HCT116 (cell line): ENCODE measurements around the gene COBL. TPM values are rescaled to one million over a fixed set of nuclear protein-coding genes. Genes with fewer than 3 reads are reported as not detected.

Experiments used
- ATAC-seq: fragments of 200-7000 bp; cut with Tn5 transposase; 2 replicates; pipeline ENCODE4 v1.9.1; 2020; ENCODE audit warnings: mild to moderate bottlenecking, moderate library complexity
- BruUV-seq: library from RNA; stranded (reverse); fragments of 400-500 nt; replicated peaks from 2 replicates; lab custom pipeline; 2021; lab: Mats Ljungman, UMichigan
- CTCF ChIA-PET: fragments of 300-600 bp; sonication (Branson Sonifier 250); formaldehyde crosslinking; loops from one replicate; lab custom pipeline; 2021; ENCODE audit warnings: antibody characterized with exemption; lab: Charles Lee
- POLR2A ChIA-PET: fragments of 300-600, 350-600 bp; sonication (Branson Sonifier 250); formaldehyde crosslinking; loops from one replicate; lab custom pipeline; 2021; ENCODE audit warnings: antibody characterized with exemption; lab: Charles Lee
- RAD21 ChIA-PET, 2 experiments: fragments of 300-600 bp; sonication (Branson Sonifier 250); formaldehyde crosslinking; loops; one replicate each; lab custom pipeline; 2023; ENCODE audit warnings: low total read pairs in 2 of 2; ENCODE audit not compliant: uncharacterized antibody in 2 of 2, unreplicated experiment in 2 of 2, low non-redundant PET in 1 of 2; lab: Charles Lee
- DNase-seq: peaks from one replicate; pipeline ENCODE4 v3.0.0-alpha.2; 2010; ENCODE audit warnings: low read depth, low spot score
- H2AFZ ChIP-seq: fragments of 200-600 bp; shearing (Covaris generic), sonication (generic); 2 replicates; pipeline ENCODE4 v1.6.1; 2017; ENCODE audit warnings: low read depth, mixed run types, mixed read lengths, antibody characterized with exemption, low read length; ENCODE audit not compliant: poor library complexity, severe bottlenecking
- H3K27ac ChIP-seq: 2 replicates; pipeline ENCODE4 v1.5.1; 2012; ENCODE audit warnings: low read depth, low read length
- H3K27me3 ChIP-seq: fragments of 200-600 bp; sonication (generic); 2 replicates; pipeline ENCODE4 v1.6.1; 2016; ENCODE audit warnings: mixed run types, low read length, mixed read lengths; ENCODE audit not compliant: insufficient read depth
- H3K36me3 ChIP-seq, 2 experiments: fragments of 200-500 bp in 1 of 2; fragments of 200-600 bp in 1 of 2; sonication (Bioruptor generic) in 1 of 2; sonication (generic) in 1 of 2; 2 replicates each; pipeline versions ENCODE4 v1.5.1 to v1.6.1; 2014 to 2016; ENCODE audit warnings: low read length in 2 of 2, inconsistent platforms in 1 of 2, mixed read lengths in 1 of 2, mixed run types in 1 of 2; ENCODE audit not compliant: insufficient read depth in 2 of 2, control insufficient read depth in 1 of 2
- H3K4me1 ChIP-seq, 2 experiments: fragments of 200-600 bp in 1 of 2; sonication (generic) in 1 of 2; 2 replicates each; pipeline versions ENCODE4 v1.5.1 to v1.6.1; 2012 to 2017; ENCODE audit warnings: low read length in 2 of 2, inconsistent platforms in 1 of 2, mild to moderate bottlenecking in 1 of 2, mixed read lengths in 1 of 2, mixed run types in 1 of 2, moderate library complexity in 1 of 2; ENCODE audit not compliant: insufficient read depth in 2 of 2, control insufficient read depth in 1 of 2
- H3K4me2 ChIP-seq: fragments of 200-600 bp; sonication (generic); 2 replicates; pipeline ENCODE4 v1.6.1; 2017; ENCODE audit warnings: mixed run types, low read length, mixed read lengths
- H3K4me3 ChIP-seq, 2 experiments: fragments of 200-600 bp in 1 of 2; sonication (generic) in 1 of 2; replicated peaks in 1 of 2; 2 replicates each; pipeline ENCODE4 v1.5.1; 2011 to 2016; ENCODE audit warnings: low read length in 2 of 2, control low read depth in 1 of 2, low read depth in 1 of 2, mild to moderate bottlenecking in 1 of 2, mixed read lengths in 1 of 2, mixed run types in 1 of 2
- H3K79me2 ChIP-seq: fragments of 200-600 bp; sonication (generic); 2 replicates; pipeline ENCODE4 v1.6.1; 2017; ENCODE audit warnings: mild to moderate bottlenecking, mixed run types, low read length, moderate library complexity, mixed read lengths; ENCODE audit not compliant: insufficient read depth
- H3K9ac ChIP-seq: fragments of 200-600 bp; sonication (generic); 2 replicates; pipeline ENCODE4 v1.6.1; 2016; ENCODE audit warnings: low read length, mixed read lengths
- H3K9me2 ChIP-seq: fragments of 200-600 bp; sonication (generic), shearing (Covaris generic); 2 replicates; pipeline ENCODE4 v1.6.1; 2017; ENCODE audit warnings: mixed run types, mild to moderate bottlenecking, moderate library complexity; ENCODE audit not compliant: insufficient read depth
- H3K9me3 ChIP-seq, 2 experiments: fragments of 200-500 bp in 1 of 2; fragments of 200-600 bp in 1 of 2; sonication (Bioruptor generic) in 1 of 2; sonication (generic) in 1 of 2; 2 replicates each; pipeline ENCODE4 v1.6.1; 2014 to 2017; ENCODE audit warnings: low read length in 2 of 2, mixed read lengths in 2 of 2, inconsistent platforms in 1 of 2, low read depth in 1 of 2, mild to moderate bottlenecking in 1 of 2, mixed run types in 1 of 2, moderate library complexity in 1 of 2; ENCODE audit not compliant: control insufficient read depth in 1 of 2, insufficient read depth in 1 of 2
- H4K20me1 ChIP-seq: fragments of 200-600 bp; sonication (generic), shearing (Covaris generic); 2 replicates; pipeline ENCODE4 v1.6.1; 2017; ENCODE audit warnings: mixed run types, mild to moderate bottlenecking, moderate library complexity; ENCODE audit not compliant: insufficient read depth
- CBX3 ChIP-seq: IDR thresholded peaks from 2 replicates; pipeline ENCODE4 v1.6.1; 2012; ENCODE audit warnings: low read depth
- ELF1 ChIP-seq: IDR thresholded peaks from 2 replicates; pipeline ENCODE4 v1.6.1; 2012; ENCODE audit warnings: low read depth, borderline replicate concordance
- FOSL1 ChIP-seq: IDR thresholded peaks from 2 replicates; pipeline ENCODE4 v1.6.1; 2012; ENCODE audit warnings: low read depth
- POLR2AphosphoS5 ChIP-seq: IDR thresholded peaks from 2 replicates; pipeline ENCODE4 v1.6.1; 2011; ENCODE audit warnings: mild to moderate bottlenecking, low read depth, low read length, moderate library complexity
- SP1 ChIP-seq: IDR thresholded peaks from 2 replicates; pipeline ENCODE4 v1.6.1; 2012; ENCODE audit warnings: low read depth
- ZNF274 ChIP-seq: fragments of 200-500 bp; sonication (Bioruptor generic); IDR thresholded peaks from 2 replicates; pipeline ENCODE4 v1.6.1; 2014; ENCODE audit warnings: mild to moderate bottlenecking, low read depth, low read length, inconsistent platforms
- intact Hi-C: fragments of 100-400 bp; cut with micrococcal nuclease; formaldehyde crosslinking; loops from 2 replicates; pipeline ENCODE4 v1.10.0; 2022
- total RNA-seq: library from RNA; stranded (reverse); gene quantifications from one replicate; pipeline ENCODE4 v1.2.1, GENCODE V29; 2021; ENCODE audit not compliant: unreplicated experiment

Gene COBL
- total RNA-seq, 1 experiment from 2014 or later: 19.3 TPM

DNA sequence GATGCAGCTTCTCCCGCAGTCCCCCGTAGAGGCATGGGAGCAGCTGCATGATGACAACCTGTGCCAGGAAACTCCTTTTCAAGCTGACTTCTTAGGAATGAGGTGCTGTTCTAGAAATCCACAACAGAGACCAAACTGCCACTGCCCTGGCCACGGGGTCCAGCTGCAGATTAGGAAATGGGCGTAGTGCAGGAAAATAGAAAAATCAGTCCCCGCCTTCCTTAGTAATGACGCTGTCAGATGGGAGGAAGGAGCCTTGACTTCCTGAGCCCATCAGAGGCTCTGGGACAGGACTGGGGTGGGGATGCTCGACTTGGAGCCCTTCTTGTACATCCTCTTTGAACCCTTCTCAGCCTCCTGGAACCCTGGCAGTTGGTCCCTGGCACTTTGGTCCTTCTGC lies 306.1 kb downstream of the COBL start:
- H3K4me1 ChIP-seq: peaks cover 0 to 4% of the 10 kb centered on the region in 2 experiments; a peak in 1 of 4 replicates
- H2AFZ ChIP-seq: no peak overlapping the region
- TF ChIP-seq ELF1 (no peak), ZNF274 (no peak)
- no peak overlapping the region for H3K9ac ChIP-seq
- H3K79me2 ChIP-seq: no peaks in the 10 kb centered on the region
- ChIA-PET POLR2A (no interaction called here), RAD21 (no interaction called here), CTCF (no interaction called here)
- H3K9me2 ChIP-seq: no peaks in the 10 kb centered on the region
- H3K36me3 ChIP-seq: no peaks in the 10 kb centered on the region
- intact Hi-C loops: no loop called here
- no peak overlapping the region for H3K4me3 ChIP-seq
- no peaks in the 10 kb centered on the region for H4K20me1 ChIP-seq
- no peak overlapping the region for H3K27ac ChIP-seq
- no TSS peak for BruUV-seq
- ATAC-seq (no peak), DNase-seq (no peak)
- no peak overlapping the region for H3K4me2 ChIP-seq
- H3K9me3 ChIP-seq: no peaks in the 10 kb centered on the region
- no peaks in the 10 kb centered on the region for H3K27me3 ChIP-seq

DNA sequence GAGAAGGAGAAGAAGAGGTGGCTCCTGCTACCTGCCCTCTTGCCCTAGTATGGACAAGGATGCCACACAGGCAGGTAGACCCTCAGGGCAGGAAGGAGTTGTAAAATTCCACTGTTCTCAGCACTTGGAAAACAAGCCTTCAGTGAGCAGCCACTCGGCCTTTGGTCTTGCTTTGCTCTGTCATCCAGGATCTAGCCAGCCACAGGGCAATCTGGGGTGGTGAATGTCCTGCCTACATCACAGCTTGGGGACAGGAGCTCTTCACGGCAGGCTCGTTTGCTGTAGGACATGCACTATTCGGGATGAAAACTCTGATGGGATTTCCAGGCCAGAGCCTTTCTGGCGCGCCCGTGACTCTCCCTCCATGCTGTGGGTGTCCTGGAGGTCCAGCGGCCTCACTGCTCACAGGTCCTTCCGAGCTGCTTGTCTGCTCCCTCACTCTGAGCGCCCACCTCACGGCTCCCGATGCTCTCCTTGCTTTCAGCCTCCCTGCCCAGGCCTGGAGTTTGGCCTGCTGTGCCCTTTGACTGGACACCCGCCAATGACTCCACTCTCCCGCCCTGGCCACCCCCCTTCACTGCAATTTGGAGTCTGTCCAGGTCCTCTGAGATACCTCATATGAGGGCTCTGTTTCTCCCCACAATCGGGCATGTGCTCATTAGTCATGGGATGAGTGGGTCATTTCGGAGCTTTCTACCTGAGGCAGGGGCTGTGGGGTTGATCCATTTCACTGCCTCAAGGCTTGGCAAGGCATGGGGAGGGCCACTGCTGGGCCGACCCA lies 306.7 kb downstream of the COBL start:
- ATAC-seq: no peak
- H3K9me2 ChIP-seq: no peaks in the 10 kb centered on the region
- ChIA-PET CTCF (no interaction called here), RAD21 (no interaction called here)
- no peaks in the 10 kb centered on the region for H3K27me3 ChIP-seq
- H4K20me1 ChIP-seq: no peaks in the 10 kb centered on the region
- no peak overlapping the region for H3K4me2 ChIP-seq
- TF ChIP-seq CBX3: no peak
- no peak for TF ChIP-seq POLR2AphosphoS5
- no peak for TF ChIP-seq ELF1
- TF ChIP-seq SP1: no peak
- no peak for TF ChIP-seq FOSL1
- TF ChIP-seq, all 23 proteins: peak for 0
- H3K79me2 ChIP-seq: no peaks in the 10 kb centered on the region
- BruUV-seq: no TSS peak
- intact Hi-C loops: no loop called here
- no peaks in the 10 kb centered on the region for H3K9me3 ChIP-seq
- H3K4me1 ChIP-seq: peaks cover 0 to 4% of the 10 kb centered on the region in 2 experiments; a peak in 1 of 4 replicates
- no peak overlapping the region for H3K9ac ChIP-seq
- H2AFZ ChIP-seq: no peak overlapping the region
- DNase-seq: no peak
- H3K27ac ChIP-seq: no peak overlapping the region
- POLR2A ChIA-PET: no interaction called here
- no peak overlapping the region for H3K4me3 ChIP-seq
- H3K36me3 ChIP-seq: no peaks in the 10 kb centered on the region
